HepG2 (cell line): ENCODE data around the gene LIFR. TPM values are rescaled to one million over a fixed set of nuclear protein-coding genes. Genes with fewer than 3 reads are reported as not detected.

Source experiments
- FOSL2 ChIP-seq: sonication (generic); formaldehyde crosslinking; IDR thresholded peaks from 2 replicates; pipeline ENCODE4 v1.4.0; 2020; ENCODE audit warnings: missing genetic modification reagents
- FOXP4 ChIP-seq: sonication (generic); formaldehyde crosslinking; IDR thresholded peaks from 2 replicates; pipeline ENCODE4 v1.4.0; 2020; ENCODE audit warnings: missing genetic modification reagents
- KLF15 ChIP-seq: sonication (generic); formaldehyde crosslinking; IDR thresholded peaks from 2 replicates; pipeline ENCODE4 v1.8.1; 2023; ENCODE audit warnings: borderline replicate concordance, mild to moderate bottlenecking, inconsistent platforms, missing genetic modification reagents, mixed read lengths
- MATR3 ChIP-seq: sonication (generic); formaldehyde crosslinking; IDR thresholded peaks from 2 replicates; pipeline ENCODE4 v1.4.0; 2020; ENCODE audit warnings: missing genetic modification reagents
- MLXIP ChIP-seq: sonication (generic); formaldehyde crosslinking; IDR thresholded peaks from 2 replicates; pipeline ENCODE4 v1.9.0; 2021; ENCODE audit warnings: missing genetic modification reagents, borderline replicate concordance
- NFYC ChIP-seq: IDR thresholded peaks from 2 replicates; pipeline ENCODE4 v1.6.1; 2016; ENCODE audit warnings: missing genetic modification reagents, missing compliant biosample characterization
- PHF20 ChIP-seq: sonication (generic); formaldehyde crosslinking; IDR thresholded peaks from 2 replicates; pipeline ENCODE4 v1.5.0; 2020; ENCODE audit warnings: mild to moderate bottlenecking, missing genetic modification reagents
- RXRB ChIP-seq: IDR thresholded peaks from 2 replicates; pipeline ENCODE4 v1.6.1; 2016; ENCODE audit warnings: borderline replicate concordance, missing genetic modification reagents, missing compliant biosample characterization
- SP1 ChIP-seq, 2 experiments: fragments of 450-650 bp in 1 of 2; sonication (generic) in 1 of 2; formaldehyde crosslinking in 1 of 2; IDR thresholded peaks; 2 replicates each; pipeline versions ENCODE4 v1.4.0 to v1.6.1; 2016 to 2020; ENCODE audit warnings: missing genetic modification reagents in 1 of 2
- TCF7 ChIP-seq: sonication (generic); IDR thresholded peaks from 2 replicates; pipeline ENCODE4 v1.6.1; 2016; ENCODE audit warnings: antibody characterized with exemption, low read depth
- TRIM24 ChIP-seq: sonication (generic); formaldehyde crosslinking; IDR thresholded peaks from 2 replicates; pipeline ENCODE4 v1.8.0; 2022; ENCODE audit warnings: mild to moderate bottlenecking, missing genetic modification reagents
- ZKSCAN5 ChIP-seq: sonication (generic); formaldehyde crosslinking; IDR thresholded peaks from 2 replicates; pipeline ENCODE4 v1.5.1; 2020; ENCODE audit warnings: mild to moderate bottlenecking, missing genetic modification reagents
- ZKSCAN8 ChIP-seq: IDR thresholded peaks from 2 replicates; pipeline ENCODE4 v1.6.1; 2016; ENCODE audit warnings: borderline replicate concordance, missing genetic modification reagents, missing compliant biosample characterization
- ZNF281 ChIP-seq: sonication (generic); formaldehyde crosslinking; IDR thresholded peaks from 2 replicates; pipeline ENCODE4 v1.4.0; 2020; ENCODE audit warnings: missing genetic modification reagents, borderline replicate concordance
- ZNF670 ChIP-seq: sonication (generic); formaldehyde crosslinking; IDR thresholded peaks from 2 replicates; pipeline ENCODE4 v1.8.0; 2022; ENCODE audit warnings: mild to moderate bottlenecking, missing genetic modification reagents, borderline replicate concordance
- polyA plus RNA-seq, 8 experiments: library from polyadenylated mRNA; depleted of rRNA in 3 of 8; stranded (reverse) in 7 of 8; unstranded in 1 of 8; fragments of >200 nt; fragmentation: Illumina TruSeq in 4 of 8; extraction: Trizol in 4 of 8; gene quantifications; 2 replicates each; pipeline versions ENCODE4 v1.2.1 to v1.2.3, GENCODE V29; 2011 to 2016; ENCODE audit warnings: low read depth in 4 of 8, missing spikeins in 1 of 8, mixed read lengths in 1 of 8; ENCODE audit not compliant: insufficient read depth in 1 of 8
- total RNA-seq, 5 experiments: library from RNA; depleted of rRNA; stranded (reverse); fragments of >200 nt; fragmentation: Illumina TruSeq; extraction: Trizol; gene quantifications; 2 replicates each; pipeline ENCODE4 v1.2.3, GENCODE V29; 2016; ENCODE audit warnings: low read depth in 1 of 5
- TF ChIP-seq, protein P1 (sequence below): sonication (generic); formaldehyde crosslinking; IDR thresholded peaks from 2 replicates; pipeline ENCODE4 v1.4.0; 2020; ENCODE audit warnings: mild to moderate bottlenecking, missing genetic modification reagents
- TF ChIP-seq, protein P2 (sequence below): IDR thresholded peaks from 2 replicates; pipeline ENCODE4 v1.6.1; 2016
- TF ChIP-seq, protein P3 (sequence below): IDR thresholded peaks from 2 replicates; pipeline ENCODE4 v1.6.1; 2012; ENCODE audit warnings: low read depth, low read length, improper control_type of control experiment

The LIFR gene
- total and polyA plus RNA-seq, 2 of the 13 experiments (the other 11 are each of a cell fraction or from before 2014, with no cell fraction given): 6.3 to 25.2 TPM

- TF ChIP-seq FOXP4 (peak; percentile 81), TRIM24 (CRISPR knock-in tag) (no peak), FOSL2 (CRISPR knock-in tag) (peak; percentile 54), MLXIP (CRISPR knock-in tag) (no peak), ZKSCAN5 (CRISPR knock-in tag) (no peak; the same call in 1 of the 2 replicates), PHF20 (CRISPR knock-in tag) (no peak), MATR3 (CRISPR knock-in tag) (no peak), NFYC (CRISPR knock-in tag) (no peak; the same call in 1 of the 2 replicates), RXRB (CRISPR knock-in tag) (peak; percentile 77), KLF15 (CRISPR knock-in tag) (no peak), ZNF670 (CRISPR knock-in tag) (no peak), ZNF281 (CRISPR knock-in tag) (peak; percentile 42; the same call in 1 of the 2 replicates), TCF7 (no peak), ZKSCAN8 (CRISPR knock-in tag) (no peak; the same call in 1 of the 2 replicates), SP1 (IDR thresholded peaks at IDR 0.05) (no peak), SP1 (CRISPR knock-in tag; IDR thresholded peaks at IDR 0.05) (no peak)
- TF ChIP-seq, protein P1, sequence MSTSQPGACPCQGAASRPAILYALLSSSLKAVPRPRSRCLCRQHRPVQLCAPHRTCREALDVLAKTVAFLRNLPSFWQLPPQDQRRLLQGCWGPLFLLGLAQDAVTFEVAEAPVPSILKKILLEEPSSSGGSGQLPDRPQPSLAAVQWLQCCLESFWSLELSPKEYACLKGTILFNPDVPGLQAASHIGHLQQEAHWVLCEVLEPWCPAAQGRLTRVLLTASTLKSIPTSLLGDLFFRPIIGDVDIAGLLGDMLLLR (CRISPR knock-in tag): no peak
- TF ChIP-seq, protein P2, sequence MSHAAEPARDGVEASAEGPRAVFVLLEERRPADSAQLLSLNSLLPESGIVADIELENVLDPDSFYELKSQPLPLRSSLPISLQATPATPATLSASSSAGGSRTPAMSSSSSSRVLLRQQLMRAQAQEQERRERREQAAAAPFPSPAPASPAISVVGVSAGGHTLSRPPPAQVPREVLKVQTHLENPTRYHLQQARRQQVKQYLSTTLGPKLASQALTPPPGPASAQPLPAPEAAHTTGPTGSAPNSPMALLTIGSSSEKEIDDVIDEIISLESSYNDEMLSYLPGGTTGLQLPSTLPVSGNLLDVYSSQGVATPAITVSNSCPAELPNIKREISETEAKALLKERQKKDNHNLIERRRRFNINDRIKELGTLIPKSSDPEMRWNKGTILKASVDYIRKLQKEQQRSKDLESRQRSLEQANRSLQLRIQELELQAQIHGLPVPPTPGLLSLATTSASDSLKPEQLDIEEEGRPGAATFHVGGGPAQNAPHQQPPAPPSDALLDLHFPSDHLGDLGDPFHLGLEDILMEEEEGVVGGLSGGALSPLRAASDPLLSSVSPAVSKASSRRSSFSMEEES (CRISPR knock-in tag): peak; percentile 22; the same call in 1 of the 2 replicates
- TF ChIP-seq, protein P3, sequence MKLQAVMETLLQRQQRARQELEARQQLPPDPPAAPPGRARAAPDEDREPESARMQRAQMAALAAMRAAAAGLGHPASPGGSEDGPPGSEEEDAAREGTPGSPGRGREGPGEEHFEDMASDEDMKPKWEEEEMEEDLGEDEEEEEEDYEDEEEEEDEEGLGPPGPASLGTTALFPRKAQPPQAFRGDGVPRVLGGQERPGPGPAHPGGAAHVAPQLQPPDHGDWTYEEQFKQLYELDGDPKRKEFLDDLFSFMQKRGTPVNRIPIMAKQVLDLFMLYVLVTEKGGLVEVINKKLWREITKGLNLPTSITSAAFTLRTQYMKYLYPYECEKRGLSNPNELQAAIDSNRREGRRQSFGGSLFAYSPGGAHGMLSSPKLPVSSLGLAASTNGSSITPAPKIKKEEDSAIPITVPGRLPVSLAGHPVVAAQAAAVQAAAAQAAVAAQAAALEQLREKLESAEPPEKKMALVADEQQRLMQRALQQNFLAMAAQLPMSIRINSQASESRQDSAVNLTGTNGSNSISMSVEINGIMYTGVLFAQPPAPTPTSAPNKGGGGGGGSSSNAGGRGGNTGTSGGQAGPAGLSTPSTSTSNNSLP: no peak
Observed at GRCh38 chr5:38528162-38528703, 28.2 kb downstream of the LIFR start (continued).
